K562 (cell line): ENCODE data around the gene NAT14. TPM values are rescaled to one million over a fixed set of nuclear protein-coding genes. Genes with fewer than 3 reads are reported as not detected.

Experiments used
- C11orf30 ChIP-seq: fragments of 450-650 bp; IDR thresholded peaks from 2 replicates; pipeline ENCODE4 v1.6.1; 2016; ENCODE audit warnings: low read depth, mild to moderate bottlenecking
- CBFA2T3 ChIP-seq: fragments of 450-650 bp; IDR thresholded peaks from 2 replicates; pipeline ENCODE4 v1.6.1; 2017
- CXXC5 ChIP-seq: fragments of 250-450 bp; sonication (Bioruptor Pico); IDR thresholded peaks from 2 replicates; pipeline ENCODE4 v1.8.0; 2022; ENCODE audit warnings: inconsistent platforms, mild to moderate bottlenecking, moderate library complexity
- ETV5 ChIP-seq: sonication (generic); formaldehyde crosslinking; IDR thresholded peaks from 2 replicates; pipeline ENCODE4 v1.4.0; 2020; ENCODE audit warnings: low read depth, mild to moderate bottlenecking, missing genetic modification reagents
- FIP1L1 ChIP-seq: fragments of 200-400 bp; formaldehyde crosslinking; IDR thresholded peaks from 2 replicates; pipeline ENCODE4 v1.6.1; 2018; ENCODE audit warnings: mild to moderate bottlenecking, low read depth, low read length; ENCODE audit not compliant: poor library complexity, severe bottlenecking
- FOXP4 ChIP-seq: sonication (generic); formaldehyde crosslinking; IDR thresholded peaks from 2 replicates; pipeline ENCODE4 v1.8.0; 2022; ENCODE audit warnings: mild to moderate bottlenecking, missing genetic modification reagents, borderline replicate concordance
- MNT ChIP-seq, 2 experiments: fragments of 450-650 bp; conservative IDR thresholded peaks; 2 replicates each; pipeline ENCODE4 v1.6.1; 2017; ENCODE audit warnings: mild to moderate bottlenecking in 2 of 2, moderate library complexity in 2 of 2
- MTA3 ChIP-seq: fragments of 450-650 bp; formaldehyde crosslinking; IDR thresholded peaks from 2 replicates; pipeline ENCODE4 v1.6.1; 2017; ENCODE audit warnings: mild to moderate bottlenecking, borderline replicate concordance
- NR2C2 ChIP-seq, 2 experiments: fragments of 200-800 bp in 1 of 2; sonication (Bioruptor generic) in 1 of 2; sonication (generic) in 1 of 2; formaldehyde crosslinking in 1 of 2; IDR thresholded peaks; 2 replicates each; pipeline versions ENCODE4 v1.6.1 to v1.8.0; 2016 to 2022; ENCODE audit warnings: mild to moderate bottlenecking in 1 of 2, missing compliant biosample characterization in 1 of 2, missing genetic modification characterization in 1 of 2, missing genetic modification reagents in 1 of 2
- NR4A1 ChIP-seq, 2 experiments: fragments of 250-450 bp in 1 of 2; fragments of 450-650 bp in 1 of 2; sonication (Bioruptor Pico) in 1 of 2; IDR thresholded peaks; 2 replicates each; pipeline versions ENCODE4 v1.4.0 to v1.6.1; 2016 to 2020; ENCODE audit warnings: mild to moderate bottlenecking in 2 of 2, missing compliant biosample characterization in 1 of 2, missing genetic modification characterization in 1 of 2, moderate library complexity in 1 of 2
- PML ChIP-seq: IDR thresholded peaks from 2 replicates; pipeline ENCODE4 v1.6.1; 2012; ENCODE audit warnings: low read length, inconsistent platforms
- RBM22 ChIP-seq: fragments of 200-400 bp; formaldehyde crosslinking; IDR thresholded peaks from 2 replicates; pipeline ENCODE4 v1.6.1; 2018; ENCODE audit warnings: low read length, low read depth; ENCODE audit not compliant: poor library complexity, severe bottlenecking
- SAP30 ChIP-seq: fragments of 200-600 bp; sonication (generic); IDR thresholded peaks from 2 replicates; pipeline ENCODE4 v1.6.1; 2012; ENCODE audit warnings: borderline replicate concordance, low read depth, mild to moderate bottlenecking, moderate library complexity, low read length, control low read depth, inconsistent platforms; ENCODE audit not compliant: insufficient read depth, poor library complexity, severe bottlenecking
- SP1 ChIP-seq: sonication (generic); formaldehyde crosslinking; IDR thresholded peaks from 2 replicates; pipeline ENCODE4 v1.8.1; 2022; ENCODE audit warnings: mild to moderate bottlenecking, missing genetic modification reagents
- TAF7 ChIP-seq: fragments of 450-650 bp; IDR thresholded peaks from 2 replicates; pipeline ENCODE4 v1.6.1; 2016; ENCODE audit warnings: missing genetic modification characterization, missing compliant biosample characterization
- TRIM28 ChIP-seq: fragments of 450-650 bp; IDR thresholded peaks from 2 replicates; pipeline ENCODE4 v1.6.1; 2017
- ZBTB33 ChIP-seq: sonication (generic); formaldehyde crosslinking; IDR thresholded peaks from 2 replicates; pipeline ENCODE4 v1.8.1; 2023; ENCODE audit warnings: mild to moderate bottlenecking, missing genetic modification reagents
- ZFX ChIP-seq: sonication (generic); formaldehyde crosslinking; IDR thresholded peaks from 2 replicates; pipeline ENCODE4 v1.8.0; 2022; ENCODE audit warnings: mild to moderate bottlenecking, missing genetic modification reagents, moderate library complexity
- ZNF232 ChIP-seq: sonication (generic); formaldehyde crosslinking; IDR thresholded peaks from 2 replicates; pipeline ENCODE4 v1.8.0; 2022; ENCODE audit warnings: mild to moderate bottlenecking, missing genetic modification reagents
- polyA plus RNA-seq, 8 experiments: library from polyadenylated mRNA; depleted of rRNA in 4 of 8; stranded (reverse) in 5 of 8; unstranded in 3 of 8; fragments of >200 nt; fragmentation: Nextera tagmentation in 2 of 8; fragmentation: Illumina TruSeq in 1 of 8; extraction: Ambion mirVana in 2 of 8; extraction: Trizol in 1 of 8; gene quantifications; 2 replicates each; pipeline versions ENCODE4 v1.2.1 to v1.2.3, GENCODE V29; 2011 to 2014; ENCODE audit warnings: inconsistent platforms in 1 of 8, missing spikeins in 1 of 8
- total RNA-seq, 7 experiments: library from RNA; depleted of rRNA in 6 of 7; stranded (reverse); fragments of >200 nt in 6 of 7; fragmentation: Illumina TruSeq in 2 of 7; extraction: Trizol in 2 of 7; gene quantifications; 2 replicates each; pipeline versions ENCODE4 v1.2.1 to v1.2.3, GENCODE V29; 2011 to 2021; ENCODE audit warnings: low replicate concordance in 1 of 7

NAT14 gene
- total and polyA plus RNA-seq, 9 of the 15 experiments (the other 6 are each of a cell fraction or from before 2014, with no cell fraction given), result 2.4 to 77.0 (median 26.7) TPM

- TF ChIP-seq PML (peak; percentile 56; the same call in 1 of the 2 replicates), RBM22 (no peak), NR2C2 (CRISPR knock-in tag; IDR thresholded peaks at IDR 0.05) (peak; percentile 52; the same call in 1 of the 2 replicates), NR2C2 (tag; IDR thresholded peaks at IDR 0.05) (peak; percentile 62), FIP1L1 (peak; percentile 80), C11orf30 (peak; percentile 68), MNT (conservative IDR thresholded peaks at IDR 0.05) (peak; percentile 98 to 99), CXXC5 (CRISPR knock-in tag) (peak; percentile 75), ZFX (CRISPR knock-in tag) (peak; percentile 74), CBFA2T3 (0 out of 2 replicates have a peak, but pooled peaks have one; percentile 4), TRIM28 (peak; percentile 72; the same call in 1 of the 2 replicates), SAP30 (peak; percentile 67), ZBTB33 (0 out of 2 replicates have a peak, but pooled peaks have one; percentile 29), ZNF232 (no peak), FOXP4 (peak; percentile 38; the same call in 1 of the 2 replicates), MTA3 (peak; percentile 79; the same call in 1 of the 2 replicates), ETV5 (CRISPR knock-in tag) (peak; percentile 50; the same call in 1 of the 2 replicates), NR4A1 (CRISPR knock-in tag; IDR thresholded peaks at IDR 0.05) (peak; percentile 34; the same call in 1 of the 2 replicates), NR4A1 (tag; IDR thresholded peaks at IDR 0.05) (0 out of 2 replicates have a peak, but pooled peaks have one; percentile 41), SP1 (peak; percentile 99), TAF7 (tag) (peak; percentile 86)
These were observed 23.6 kb upstream of the NAT14 start, which contains the start of gene ISOC2 (continued) for GRCh38 chr19:55461259-55461973.
